RWPE1 (cell line): ENCODE results near the gene PNPLA2.

Experiments used
- CTCF ChIA-PET: fragments of 350-600 bp; sonication (Branson Sonifier 250); formaldehyde crosslinking; extraction: SDS; loops from one replicate; lab custom pipeline; 2021; lab: Yijun Ruan, JAX
- POLR2A ChIA-PET: fragments of 400-600 bp; formaldehyde crosslinking; extraction: SDS; loops from one replicate; lab custom pipeline; 2020; ENCODE audit warnings: antibody characterized with exemption; ENCODE audit not compliant: low non-redundant PET; lab: Yijun Ruan, JAX
- DNase-seq: peaks from one replicate; pipeline ENCODE4 v3.0.0; 2012; ENCODE audit warnings: low spot score
- H3K27ac ChIP-seq: fragments of 450-650 bp; 2 replicates; pipeline ENCODE4 v1.5.1; 2017
- TF ChIP-seq, protein P1 (sequence below): fragments of 450-650 bp; conservative IDR thresholded peaks from 2 replicates; pipeline ENCODE4 v1.5.1; 2017; ENCODE audit warnings: low read depth, mild to moderate bottlenecking

The PNPLA2 gene

DNA sequence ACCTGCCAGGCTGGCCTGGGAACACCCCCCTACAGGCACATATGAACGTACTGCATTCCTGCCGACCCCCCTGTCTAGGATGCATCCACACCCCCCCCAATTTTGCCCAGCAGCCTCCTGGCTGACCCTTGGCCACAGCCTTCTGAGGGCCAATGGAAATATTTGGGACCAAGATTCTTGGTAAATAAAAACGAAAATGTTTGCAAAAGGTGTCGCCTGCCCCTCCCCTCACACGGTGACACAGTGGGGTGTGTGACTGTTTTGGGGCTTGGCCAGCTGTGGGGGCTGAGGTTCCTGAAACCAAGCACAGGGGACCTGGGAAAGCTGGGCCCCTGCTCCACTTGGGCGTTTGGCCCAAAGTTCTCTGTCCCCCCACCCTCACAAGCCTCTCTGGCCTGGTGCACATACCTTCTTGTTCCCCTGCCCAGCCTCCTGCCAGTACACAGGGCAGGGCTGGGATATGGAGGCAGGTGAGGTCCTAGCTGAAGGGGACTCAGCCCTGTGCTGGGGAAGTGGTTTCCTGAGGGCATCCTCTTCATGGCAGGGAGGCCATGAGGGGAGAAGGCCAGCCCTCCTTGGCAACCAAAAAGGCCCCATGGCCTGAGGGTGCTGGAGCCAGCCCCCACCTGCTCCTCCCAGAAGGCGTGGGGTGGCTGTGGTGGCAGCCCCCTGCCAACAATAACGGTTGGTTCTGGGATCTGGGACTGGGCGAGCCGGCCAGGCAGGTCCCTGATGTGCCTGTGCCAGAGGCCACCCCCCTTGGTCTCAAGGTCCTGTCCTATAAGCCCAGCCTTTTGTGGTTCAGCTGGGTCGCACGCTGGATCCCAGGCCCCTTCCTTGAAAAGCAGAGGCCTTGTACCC is 6.9 kb downstream of the PNPLA2 start:
- DNase-seq, result no peak
- TF ChIP-seq, protein P1, sequence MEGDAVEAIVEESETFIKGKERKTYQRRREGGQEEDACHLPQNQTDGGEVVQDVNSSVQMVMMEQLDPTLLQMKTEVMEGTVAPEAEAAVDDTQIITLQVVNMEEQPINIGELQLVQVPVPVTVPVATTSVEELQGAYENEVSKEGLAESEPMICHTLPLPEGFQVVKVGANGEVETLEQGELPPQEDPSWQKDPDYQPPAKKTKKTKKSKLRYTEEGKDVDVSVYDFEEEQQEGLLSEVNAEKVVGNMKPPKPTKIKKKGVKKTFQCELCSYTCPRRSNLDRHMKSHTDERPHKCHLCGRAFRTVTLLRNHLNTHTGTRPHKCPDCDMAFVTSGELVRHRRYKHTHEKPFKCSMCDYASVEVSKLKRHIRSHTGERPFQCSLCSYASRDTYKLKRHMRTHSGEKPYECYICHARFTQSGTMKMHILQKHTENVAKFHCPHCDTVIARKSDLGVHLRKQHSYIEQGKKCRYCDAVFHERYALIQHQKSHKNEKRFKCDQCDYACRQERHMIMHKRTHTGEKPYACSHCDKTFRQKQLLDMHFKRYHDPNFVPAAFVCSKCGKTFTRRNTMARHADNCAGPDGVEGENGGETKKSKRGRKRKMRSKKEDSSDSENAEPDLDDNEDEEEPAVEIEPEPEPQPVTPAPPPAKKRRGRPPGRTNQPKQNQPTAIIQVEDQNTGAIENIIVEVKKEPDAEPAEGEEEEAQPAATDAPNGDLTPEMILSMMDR, result no peak
- CTCF ChIA-PET, result no interaction called here
- POLR2A ChIA-PET, result no interaction called here
- no peak overlapping the region; the same call in 1 of the 2 replicates for H3K27ac ChIP-seq

- POLR2A ChIA-PET, result no interaction called here
- no peak for DNase-seq
- TF ChIP-seq, protein P1, result no peak
- H3K27ac ChIP-seq, result no peak overlapping the region
- CTCF ChIA-PET, result no interaction called here
Measured at GRCh38 chr11:826227-826621, 7.5 kb downstream of the PNPLA2 start.

DNA sequence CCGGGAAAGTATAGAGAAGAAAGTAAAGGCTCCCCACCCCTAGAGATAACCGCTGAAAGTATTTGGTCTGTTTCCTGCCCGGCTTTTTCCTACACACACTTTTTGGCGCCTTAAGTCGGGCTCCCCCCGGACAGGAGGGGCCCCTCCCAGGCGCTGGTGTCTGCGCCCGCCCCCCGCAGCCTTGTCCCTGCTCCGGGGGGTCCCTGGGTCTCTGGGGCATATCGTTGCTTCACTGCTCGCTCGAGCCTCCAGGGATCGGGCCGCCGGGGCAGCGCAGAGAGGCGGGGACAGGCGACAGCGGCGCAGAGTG is 8.1 kb downstream of the PNPLA2 start:
- POLR2A ChIA-PET, result no interaction called here
- no peak overlapping the region for H3K27ac ChIP-seq
- DNase-seq, result no peak
- TF ChIP-seq, protein P1, result no peak
- CTCF ChIA-PET, result no interaction called here

- DNase-seq, result no peak
- H3K27ac ChIP-seq, result no peak overlapping the region
- POLR2A ChIA-PET, result no interaction called here
- TF ChIP-seq, protein P1, result no peak
- CTCF ChIA-PET, result no interaction called here
Measured at GRCh38 chr11:827146-827896, 8.6 kb downstream of the PNPLA2 start.

DNA sequence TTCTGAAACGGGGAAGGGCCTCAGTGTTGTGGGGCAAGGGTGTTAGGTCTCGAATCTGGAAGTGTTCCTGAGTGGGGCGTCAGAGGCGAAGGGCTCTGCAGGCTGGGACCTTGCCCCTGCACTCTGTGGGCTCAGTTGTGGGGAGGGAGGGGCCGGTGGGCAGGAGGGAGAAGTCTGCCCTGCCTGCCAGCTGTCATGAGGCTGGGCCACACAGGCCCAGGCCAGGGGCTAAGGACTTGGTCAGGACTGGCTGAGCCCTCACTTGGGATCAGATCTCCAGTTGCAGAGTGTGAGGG is 9.1 kb downstream of the PNPLA2 start, which contains the start of gene CRACR2B:
TSS of gene CRACR2B (plus strand) at position 23 of the 296 bp plus-strand sequence. CDS start 689 bp downstream, outside the sequence.
- TF ChIP-seq, protein P1, result no peak
- POLR2A ChIA-PET, result no interaction called here
- DNase-seq, result no peak
- CTCF ChIA-PET, result no interaction called here
- H3K27ac ChIP-seq, result no peak within 1 kb of the TSS

GRCh38 chr11:828506-829175 is 9.9 kb downstream of the PNPLA2 start:
- ChIA-PET POLR2A (interaction anchor here (0.6 to 0.7 kb wide), 2 partner anchors 11 to 16 kb away, joined by 4 to 13 read pairs; no protein-coding TSS in a partner anchor), CTCF (no interaction called here)
- TF ChIP-seq, protein P1, result no peak
- DNase-seq, result no peak
- H3K27ac ChIP-seq, result no peak overlapping the region
